ENCODE measurements around the gene SPTBN5. TPM values are rescaled to one million over a fixed set of nuclear protein-coding genes. Genes with fewer than 3 reads are reported as not detected.

SPTBN5 gene
- total RNA-seq, 1 experiment from 2014 or later, result 1.2 TPM

- TF ChIP-seq IRF1 (CRISPR knock-in tag; IDR thresholded peaks at IDR 0.05), result no peak
- no peak for TF ChIP-seq ATF1 (CRISPR knock-in tag; IDR thresholded peaks at IDR 0.05)
- TF ChIP-seq SMAD3 (CRISPR knock-in tag; IDR thresholded peaks at IDR 0.05; ENCODE audit: borderline replicate concordance), result no peak
- no peak for TF ChIP-seq ZNF317 (CRISPR knock-in tag; IDR thresholded peaks at IDR 0.05; ENCODE audit: borderline replicate concordance, low read depth)
- TF ChIP-seq OVOL2 (CRISPR knock-in tag; IDR thresholded peaks at IDR 0.05; ENCODE audit: borderline replicate concordance), result no peak
- TF ChIP-seq TEAD1 (CRISPR knock-in tag; IDR thresholded peaks at IDR 0.05), result no peak
- TF ChIP-seq MYBL2 (CRISPR knock-in tag; IDR thresholded peaks at IDR 0.05), result no peak
- peak; percentile 18; the same call in 1 of the 2 replicates for TF ChIP-seq MAX (CRISPR knock-in tag; IDR thresholded peaks at IDR 0.05)
- TF ChIP-seq E2F1 (CRISPR knock-in tag; IDR thresholded peaks at IDR 0.05), result no peak
- no peak for TF ChIP-seq AR (CRISPR knock-in tag; IDR thresholded peaks at IDR 0.05)
- no peak for TF ChIP-seq E2F4 (CRISPR knock-in tag; IDR thresholded peaks at IDR 0.05; ENCODE audit: borderline replicate concordance, low read depth)
- no peak for TF ChIP-seq NR3C1 (CRISPR knock-in tag; conservative IDR thresholded peaks at IDR 0.05; ENCODE audit: low read depth)
- TF ChIP-seq MLX (CRISPR knock-in tag; IDR thresholded peaks at IDR 0.05), result no peak
- TF ChIP-seq NR1H2 (CRISPR knock-in tag; IDR thresholded peaks at IDR 0.05), result no peak
- no peak for TF ChIP-seq ZNF532 (CRISPR knock-in tag; IDR thresholded peaks at IDR 0.05; ENCODE audit: borderline replicate concordance)
- TF ChIP-seq ZSCAN18 (CRISPR knock-in tag; IDR thresholded peaks at IDR 0.05), result no peak
- TF ChIP-seq JUN (CRISPR knock-in tag; IDR thresholded peaks at IDR 0.05), result no peak
- no peak for TF ChIP-seq SOX15 (CRISPR knock-in tag; IDR thresholded peaks at IDR 0.05)
- TF ChIP-seq ZNF281 (CRISPR knock-in tag; IDR thresholded peaks at IDR 0.05), result no peak
- no peak for TF ChIP-seq CREB1 (CRISPR knock-in tag; IDR thresholded peaks at IDR 0.05)
- no peak for TF ChIP-seq IRF2 (CRISPR knock-in tag; IDR thresholded peaks at IDR 0.05; ENCODE audit: borderline replicate concordance, low read depth)
- no peak for TF ChIP-seq ZBTB43 (CRISPR knock-in tag; IDR thresholded peaks at IDR 0.05)
Observed at GRCh38 chr15:41827290-41827879, 66.5 kb downstream of the SPTBN5 start (continued).
